SK-N-SH treated with all-trans-retinoic acid at 6 μM for 48 hours (cell line): ENCODE data around the gene ABI3BP.

Experiments
- ATAC-seq: fragments of 200-7000 bp; cut with Tn5 transposase; 3 replicates; pipeline ENCODE4 v1.9.1; 2020; ENCODE audit warnings: mild to moderate bottlenecking, moderate library complexity
- ARNTL ChIP-seq: fragments of 450-650 bp; formaldehyde crosslinking; IDR thresholded peaks from 2 replicates; pipeline ENCODE4 v1.5.0; 2020; ENCODE audit warnings: low read depth, mild to moderate bottlenecking, moderate library complexity, borderline replicate concordance
- BACH2 ChIP-seq: fragments of 250-450 bp; sonication (Bioruptor Pico); IDR thresholded peaks from 2 replicates; pipeline ENCODE4 v1.9.0; 2021; ENCODE audit warnings: mild to moderate bottlenecking, borderline replicate concordance
- CREB5 ChIP-seq: fragments of 250-450 bp; sonication (Bioruptor Pico); IDR thresholded peaks from 2 replicates; pipeline ENCODE4 v1.5.1; 2020; ENCODE audit warnings: low read depth, mild to moderate bottlenecking, moderate library complexity
- CSDC2 ChIP-seq: fragments of 250-450 bp; sonication (Bioruptor Pico); IDR thresholded peaks from 2 replicates; pipeline ENCODE4 v1.5.0; 2020; ENCODE audit warnings: mild to moderate bottlenecking, moderate library complexity
- CSRNP3 ChIP-seq: fragments of 250-450 bp; sonication (Bioruptor Pico); IDR thresholded peaks from 2 replicates; pipeline ENCODE4 v1.5.1; 2021; ENCODE audit warnings: mild to moderate bottlenecking, moderate library complexity
- ESRRG ChIP-seq: fragments of 250-450 bp; sonication (Bioruptor Pico); IDR thresholded peaks from 2 replicates; pipeline ENCODE4 v1.6.1; 2021; ENCODE audit warnings: mild to moderate bottlenecking
- GLIS3 ChIP-seq: fragments of 250-450 bp; sonication (Bioruptor Pico); IDR thresholded peaks from 2 replicates; pipeline ENCODE4 v1.5.0; 2020; ENCODE audit warnings: mild to moderate bottlenecking, moderate library complexity
- ISL1 ChIP-seq: fragments of 250-450 bp; sonication (Bioruptor Pico); IDR thresholded peaks from 2 replicates; pipeline ENCODE4 v2.1.2; 2022; ENCODE audit warnings: mild to moderate bottlenecking, moderate library complexity
- OSR1 ChIP-seq: fragments of 250-450 bp; sonication (Bioruptor Pico); IDR thresholded peaks from 2 replicates; pipeline ENCODE4 v1.8.0; 2022; ENCODE audit warnings: moderate library complexity, mild to moderate bottlenecking, inconsistent platforms
- PPARA ChIP-seq: fragments of 250-450 bp; sonication (Bioruptor Pico); IDR thresholded peaks from 2 replicates; pipeline ENCODE4 v1.5.0; 2020; ENCODE audit warnings: mild to moderate bottlenecking, borderline replicate concordance
- RARB ChIP-seq: fragments of 250-450 bp; sonication (Bioruptor Pico); IDR thresholded peaks from 2 replicates; pipeline ENCODE4 v1.8.0; 2021; ENCODE audit warnings: mild to moderate bottlenecking, moderate library complexity
- SNAI2 ChIP-seq: fragments of 250-450 bp; sonication (Bioruptor Pico); IDR thresholded peaks from 2 replicates; pipeline ENCODE4 v1.5.0; 2020; ENCODE audit warnings: mild to moderate bottlenecking, moderate library complexity
- TCF4 ChIP-seq: fragments of 250-450 bp; sonication (Bioruptor Pico); IDR thresholded peaks from 2 replicates; pipeline ENCODE4 v1.8.0; 2021; ENCODE audit warnings: mild to moderate bottlenecking, moderate library complexity, borderline replicate concordance
- TOX ChIP-seq: fragments of 250-450 bp; sonication (Bioruptor Pico); IDR thresholded peaks from 2 replicates; pipeline ENCODE4 v1.8.0; 2021; ENCODE audit warnings: mild to moderate bottlenecking, moderate library complexity, borderline replicate concordance
- TSHZ2 ChIP-seq: fragments of 250-450 bp; sonication (Bioruptor Pico); IDR thresholded peaks from 2 replicates; pipeline ENCODE4 v1.5.0; 2020; ENCODE audit warnings: mild to moderate bottlenecking, moderate library complexity
- ZC3H10 ChIP-seq: fragments of 250-450 bp; sonication (Bioruptor Pico); IDR thresholded peaks from 2 replicates; pipeline ENCODE4 v1.5.1; 2021; ENCODE audit warnings: mild to moderate bottlenecking, moderate library complexity
- ZFP3 ChIP-seq: fragments of 250-450 bp; sonication (Bioruptor Pico); IDR thresholded peaks from 2 replicates; pipeline ENCODE4 v1.5.0; 2020; ENCODE audit warnings: mild to moderate bottlenecking, moderate library complexity
- ZNF565 ChIP-seq: fragments of 450-650 bp; formaldehyde crosslinking; conservative IDR thresholded peaks from 2 replicates; pipeline ENCODE4 v1.5.0; 2020; ENCODE audit warnings: low read depth, mild to moderate bottlenecking, moderate library complexity
- ZNF8 ChIP-seq: fragments of 450-650 bp; formaldehyde crosslinking; IDR thresholded peaks from 2 replicates; pipeline ENCODE4 v1.5.0; 2020; ENCODE audit warnings: mild to moderate bottlenecking, moderate library complexity
- TF ChIP-seq, protein P1 (sequence below): fragments of 250-450 bp; sonication (Bioruptor Pico); IDR thresholded peaks from 2 replicates; pipeline ENCODE4 v1.8.0; 2020; ENCODE audit warnings: mild to moderate bottlenecking, moderate library complexity, borderline replicate concordance

Gene ABI3BP

DNA sequence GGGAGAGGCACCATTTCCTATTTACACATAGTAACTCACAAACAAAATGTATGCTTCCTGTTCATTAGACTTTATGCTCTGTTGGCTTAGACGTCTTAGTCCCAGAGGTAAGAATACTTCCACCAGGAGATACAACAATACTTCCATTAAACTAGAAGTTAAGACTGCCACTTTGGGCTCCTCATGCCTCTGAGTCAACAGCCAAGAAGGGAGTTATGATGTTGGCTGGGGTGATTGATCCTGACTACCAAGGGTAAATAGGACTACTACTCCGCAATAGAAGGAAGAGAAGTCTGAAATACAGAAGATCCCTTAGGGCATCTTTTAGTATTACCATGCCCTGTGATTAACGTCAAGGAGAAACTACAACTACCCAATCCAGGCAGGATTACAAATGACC, 43.5 kb upstream of the ABI3BP start:
- ATAC-seq: no peak; the same call in 1 of the 3 replicates

DNA sequence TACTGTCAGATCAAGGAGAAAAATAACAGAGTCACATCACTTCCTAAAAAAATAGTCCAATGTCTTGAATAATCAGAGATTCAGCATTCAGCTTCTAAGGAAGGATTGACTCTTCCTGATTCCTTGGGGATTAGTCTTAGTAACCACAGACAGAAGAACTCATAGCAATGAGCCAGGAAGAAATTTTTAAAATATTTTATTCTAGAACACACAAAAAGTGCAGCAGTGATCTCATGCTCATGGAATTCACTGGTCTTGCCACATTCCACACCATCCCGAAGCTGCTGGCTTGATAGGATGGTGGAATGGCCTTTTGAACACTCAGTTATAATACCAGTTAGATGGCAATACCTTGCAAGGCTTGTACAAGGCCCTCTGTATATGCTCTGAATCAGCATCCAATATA, 43.0 kb upstream of the ABI3BP start:
- peak; percentile 96 for ATAC-seq
- TF ChIP-seq ARNTL (CRISPR knock-in tag) (no peak), CREB5 (peak; percentile 71), SNAI2 (CRISPR knock-in tag) (0 out of 2 replicates have a peak, but pooled peaks have one; percentile 16), TOX (0 out of 2 replicates have a peak, but pooled peaks have one; percentile 25), OSR1 (no peak), BACH2 (CRISPR knock-in tag) (no peak), ESRRG (CRISPR knock-in tag) (no peak), TCF4 (no peak), GLIS3 (CRISPR knock-in tag) (no peak), ZNF565 (CRISPR knock-in tag) (no peak), ISL1 (CRISPR knock-in tag) (peak; percentile 71), CSRNP3 (CRISPR knock-in tag) (no peak)
- TF ChIP-seq, all 23 proteins: peak for 4

More for the DNA sequence above, 43.5 kb upstream of the ABI3BP start:
- TF ChIP-seq TSHZ2 (CRISPR knock-in tag) (no peak), ZFP3 (CRISPR knock-in tag) (no peak), ZNF8 (CRISPR knock-in tag) (no peak), OSR1 (no peak), PPARA (CRISPR knock-in tag) (no peak), SNAI2 (CRISPR knock-in tag) (no peak), RARB (CRISPR knock-in tag) (no peak)
- TF ChIP-seq, protein P1, sequence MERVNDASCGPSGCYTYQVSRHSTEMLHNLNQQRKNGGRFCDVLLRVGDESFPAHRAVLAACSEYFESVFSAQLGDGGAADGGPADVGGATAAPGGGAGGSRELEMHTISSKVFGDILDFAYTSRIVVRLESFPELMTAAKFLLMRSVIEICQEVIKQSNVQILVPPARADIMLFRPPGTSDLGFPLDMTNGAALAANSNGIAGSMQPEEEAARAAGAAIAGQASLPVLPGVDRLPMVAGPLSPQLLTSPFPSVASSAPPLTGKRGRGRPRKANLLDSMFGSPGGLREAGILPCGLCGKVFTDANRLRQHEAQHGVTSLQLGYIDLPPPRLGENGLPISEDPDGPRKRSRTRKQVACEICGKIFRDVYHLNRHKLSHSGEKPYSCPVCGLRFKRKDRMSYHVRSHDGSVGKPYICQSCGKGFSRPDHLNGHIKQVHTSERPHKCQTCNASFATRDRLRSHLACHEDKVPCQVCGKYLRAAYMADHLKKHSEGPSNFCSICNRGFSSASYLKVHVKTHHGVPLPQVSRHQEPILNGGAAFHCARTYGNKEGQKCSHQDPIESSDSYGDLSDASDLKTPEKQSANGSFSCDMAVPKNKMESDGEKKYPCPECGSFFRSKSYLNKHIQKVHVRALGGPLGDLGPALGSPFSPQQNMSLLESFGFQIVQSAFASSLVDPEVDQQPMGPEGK: no peak

- no peak for ATAC-seq
- TF ChIP-seq TOX (no peak), ESRRG (CRISPR knock-in tag) (no peak), ZC3H10 (CRISPR knock-in tag) (no peak)
- TF ChIP-seq, protein P1: no peak
- TF ChIP-seq, all 23 proteins: peak for 0
Observed at GRCh38 chr3:101027286-101027685, 34.1 kb upstream of the ABI3BP start.

- no peak for ATAC-seq
- TF ChIP-seq ESRRG (CRISPR knock-in tag) (no peak), PPARA (CRISPR knock-in tag) (no peak), ZC3H10 (CRISPR knock-in tag) (no peak), TOX (no peak), CSDC2 (CRISPR knock-in tag) (no peak), RARB (CRISPR knock-in tag) (no peak)
Observed at GRCh38 chr3:101026881-101027280, 33.7 kb upstream of the ABI3BP start.
